HTR-8/SVneo (cell line): ENCODE data around the gene POLR2M.
A peak's percentile ranks its signal among the peaks of the same experiment; 100 is the strongest.

Source experiments
- DNase-seq: peaks from one replicate; pipeline ENCODE4 v3.0.0; 2011; ENCODE audit warnings: low spot score, mixed read lengths; ENCODE audit not compliant: insufficient read length
- FAIRE-seq: peaks from 2 replicates; lab custom pipeline; 2011; peaks lifted over from hg19 to GRCh38; lab: Jason Lieb, UNC

Gene POLR2M

GRCh38 chr15:57690341-57690966, 16.1 kb upstream of the POLR2M start:
- FAIRE-seq: no peak

GRCh38 chr15:57691082-57691481, 15.4 kb upstream of the POLR2M start:
- DNase-seq (no peak), FAIRE-seq (no peak)

More at GRCh38 chr15:57690341-57690966, 16.1 kb upstream of the POLR2M start:
- DNase-seq: no peak

- DNase-seq: no peak
- FAIRE-seq: no peak
Observed at GRCh38 chr15:57692709-57693108, 13.8 kb upstream of the POLR2M start.

- FAIRE-seq: no peak
Observed at GRCh38 chr15:57694279-57694678, 12.2 kb upstream of the POLR2M start.

GRCh38 chr15:57696146-57696545, 10.4 kb upstream of the POLR2M start:
- no peak for DNase-seq
- no peak for FAIRE-seq

More at GRCh38 chr15:57694279-57694678, 12.2 kb upstream of the POLR2M start:
- no peak for DNase-seq

GRCh38 chr15:57697588-57697987, 8.9 kb upstream of the POLR2M start:
- FAIRE-seq: no peak
- no peak for DNase-seq

GRCh38 chr15:57698243-57698642, 8.3 kb upstream of the POLR2M start:
- DNase-seq (no peak), FAIRE-seq (no peak)

GRCh38 chr15:57698991-57699390, 7.5 kb upstream of the POLR2M start:
- FAIRE-seq: no peak
- DNase-seq: no peak

- DNase-seq: peak; percentile 35
Observed at GRCh38 chr15:57703387-57703786, 3.1 kb upstream of the POLR2M start.

GRCh38 chr15:57704441-57704840, 2.1 kb upstream of the POLR2M start:
- DNase-seq: no peak
- FAIRE-seq: no peak

More at GRCh38 chr15:57703387-57703786, 3.1 kb upstream of the POLR2M start:
- no peak for FAIRE-seq

GRCh38 chr15:57705746-57706404, 639 bp upstream of the POLR2M start:
- DNase-seq (no peak), FAIRE-seq (no peak)

GRCh38 chr15:57708047-57708446, 1.5 kb downstream of the POLR2M start:
- FAIRE-seq (no peak), DNase-seq (no peak)

- no peak for DNase-seq
- no peak for FAIRE-seq
Observed at GRCh38 chr15:57718309-57718708, 11.8 kb downstream of the POLR2M start.

GRCh38 chr15:57720867-57721266, 14.4 kb downstream of the POLR2M start:
- DNase-seq: no peak
- no peak for FAIRE-seq

- FAIRE-seq (no peak), DNase-seq (no peak)
Observed at GRCh38 chr15:57726411-57726810, 19.9 kb downstream of the POLR2M start.

- FAIRE-seq: no peak
- no peak for DNase-seq
Observed at GRCh38 chr15:57727031-57727430, 20.5 kb downstream of the POLR2M start.

GRCh38 chr15:57728436-57728835, 21.9 kb downstream of the POLR2M start:
- no peak for DNase-seq
- FAIRE-seq: no peak

GRCh38 chr15:57730876-57731275, 24.4 kb downstream of the POLR2M start:
- DNase-seq (no peak), FAIRE-seq (no peak)

GRCh38 chr15:57731530-57732103, 25.1 kb downstream of the POLR2M start:
- no peak for FAIRE-seq
- DNase-seq: no peak

- peak; percentile 27 for DNase-seq
- FAIRE-seq: no peak
Observed at GRCh38 chr15:57732526-57733331, 26.2 kb downstream of the POLR2M start.

- FAIRE-seq: no peak
- DNase-seq: no peak
Observed at GRCh38 chr15:57734860-57735259, 28.3 kb downstream of the POLR2M start.
